Central memory CD4-positive, alpha-beta T cell (primary cell): ENCODE data around the gene FLT3LG.

Source experiments
- DNase-seq: peaks from one replicate; pipeline ENCODE4 v3.0.0; 2022

Gene FLT3LG

GRCh38 chr19:49489601-49490167 lies 15.7 kb downstream of the FLT3LG start:
- DNase-seq: peak; percentile 36

- DNase-seq: no peak
Observed at GRCh38 chr19:49490287-49491029, 16.4 kb downstream of the FLT3LG start.

- DNase-seq: no peak
Observed at GRCh38 chr19:49491030-49491803, 17.2 kb downstream of the FLT3LG start.

DNA sequence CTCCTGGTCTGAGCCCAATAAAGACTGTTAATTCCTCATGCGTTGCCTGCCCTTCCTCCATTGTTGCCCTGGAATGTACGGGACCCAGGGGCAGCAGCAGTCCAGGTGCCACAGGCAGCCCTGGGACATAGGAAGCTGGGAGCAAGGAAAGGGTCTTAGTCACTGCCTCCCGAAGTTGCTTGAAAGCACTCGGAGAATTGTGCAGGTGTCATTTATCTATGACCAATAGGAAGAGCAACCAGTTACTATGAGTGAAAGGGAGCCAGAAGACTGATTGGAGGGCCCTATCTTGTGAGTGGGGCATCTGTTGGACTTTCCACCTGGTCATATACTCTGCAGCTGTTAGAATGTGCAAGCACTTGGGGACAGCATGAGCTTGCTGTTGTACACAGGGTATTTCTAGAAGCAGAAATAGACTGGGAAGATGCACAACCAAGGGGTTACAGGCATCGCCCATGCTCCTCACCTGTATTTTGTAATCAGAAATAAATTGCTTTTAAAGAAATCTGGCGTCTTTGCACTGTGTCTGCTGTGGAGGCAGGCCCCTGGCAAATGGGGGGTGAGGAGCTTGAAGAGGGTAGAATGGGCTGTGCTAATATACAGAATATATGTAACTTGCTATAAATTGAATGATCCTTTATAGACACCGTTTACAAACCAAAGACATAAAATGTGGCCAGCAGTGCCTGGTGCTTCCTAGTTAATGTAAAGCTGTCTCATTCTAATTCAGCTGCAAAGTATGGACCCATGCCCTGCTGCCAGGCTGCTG lies 18.0 kb downstream of the FLT3LG start:
- DNase-seq: no peak

- no peak for DNase-seq
Observed at GRCh38 chr19:49492573-49493405, 18.8 kb downstream of the FLT3LG start.

DNA sequence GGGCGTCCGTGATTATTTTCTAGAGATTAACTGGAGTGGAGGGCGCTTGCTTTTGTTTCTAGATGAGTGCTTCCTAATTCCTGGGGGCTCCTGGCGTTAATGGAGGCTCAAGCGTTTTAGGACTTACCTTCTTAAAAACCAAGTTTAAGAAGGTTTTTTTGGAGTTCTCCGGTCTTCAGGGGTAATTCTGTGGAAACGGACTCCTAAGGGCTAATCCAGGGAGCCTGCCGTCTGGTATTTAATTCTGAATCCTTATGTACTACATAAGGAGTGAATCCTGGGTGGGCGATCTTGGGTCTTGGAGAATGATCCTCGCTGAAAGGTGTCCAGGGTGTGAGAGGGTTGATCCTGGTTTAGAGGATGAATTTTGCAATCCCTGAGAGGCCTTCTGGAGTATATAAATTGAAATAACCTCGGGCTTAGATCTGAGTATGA lies 22.6 kb downstream of the FLT3LG start:
- DNase-seq: no peak

DNA sequence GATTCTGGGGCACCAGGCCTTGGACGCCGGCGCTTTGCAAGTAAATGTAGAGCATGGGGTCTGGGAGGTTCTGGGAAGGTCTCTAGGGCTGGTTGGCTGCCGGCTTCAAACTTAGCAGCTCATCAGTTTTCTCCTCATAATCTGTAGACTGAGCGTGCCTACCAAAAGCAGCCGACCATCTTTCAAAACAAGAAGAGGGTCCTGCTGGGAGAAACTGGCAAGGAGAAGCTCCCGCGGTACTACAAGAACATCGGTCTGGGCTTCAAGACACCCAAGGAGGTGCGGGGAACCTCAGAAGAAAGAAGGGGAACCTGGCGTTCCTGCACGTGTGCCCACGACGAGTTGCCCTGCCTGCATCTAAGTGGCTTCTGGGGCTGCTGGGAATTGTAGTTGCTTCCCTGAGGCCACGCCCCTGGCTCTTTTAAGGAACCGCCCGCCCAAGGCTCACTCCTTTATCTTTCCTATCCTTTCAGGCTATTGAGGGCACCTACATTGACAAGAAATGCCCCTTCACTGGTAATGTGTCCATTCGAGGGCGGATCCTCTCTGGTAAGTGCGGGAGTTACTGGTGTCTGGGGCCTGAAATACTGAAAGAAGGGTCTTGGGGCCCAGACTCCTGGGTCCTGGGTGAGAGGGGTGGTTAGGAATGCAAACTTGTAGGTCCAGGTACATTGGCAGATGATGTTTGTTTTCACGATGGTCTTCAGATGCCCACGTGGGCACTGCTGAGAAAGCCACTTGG lies 23.2 kb downstream of the FLT3LG start:
- DNase-seq: peak; percentile 83

GRCh38 chr19:49497789-49498103 lies 23.7 kb downstream of the FLT3LG start:
- no peak for DNase-seq

GRCh38 chr19:49498475-49498874 lies 24.5 kb downstream of the FLT3LG start:
- no peak for DNase-seq

- no peak for DNase-seq
Observed at GRCh38 chr19:49499030-49499670, 25.1 kb downstream of the FLT3LG start.

DNA sequence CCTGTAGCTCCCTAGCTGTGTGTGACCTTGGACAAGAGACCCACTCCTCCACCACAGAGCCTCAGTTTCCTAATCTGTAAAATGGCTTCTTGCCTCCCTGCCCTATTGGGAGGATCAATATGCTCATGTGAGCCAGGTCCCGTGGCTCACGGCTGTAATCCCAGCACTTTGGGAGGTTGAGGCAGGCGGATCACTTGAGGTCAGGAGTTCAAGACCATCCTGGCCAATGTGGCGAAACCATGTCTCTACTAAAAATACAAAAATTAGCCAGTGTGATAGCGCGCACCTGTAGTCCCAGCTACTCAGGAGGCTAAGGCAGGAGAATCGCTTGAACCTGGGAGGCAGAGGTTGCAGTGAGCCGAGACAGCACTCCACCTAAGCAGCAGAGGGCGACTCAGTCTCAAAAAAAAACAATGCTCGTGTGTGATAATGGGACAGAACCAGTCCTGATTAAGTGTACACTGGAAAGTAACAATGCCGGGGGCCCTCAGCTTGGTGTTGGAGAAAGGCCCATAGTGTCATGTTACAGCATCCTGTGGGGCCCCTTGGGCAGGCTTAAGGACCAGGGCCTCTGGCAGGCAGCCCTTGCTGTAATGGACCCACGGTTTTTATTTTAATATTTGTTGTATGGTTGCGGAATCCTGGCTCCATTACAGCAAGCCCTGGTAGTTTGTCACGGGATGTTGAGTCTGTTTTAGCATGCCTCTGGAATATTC lies 29.0 kb downstream of the FLT3LG start:
- peak; percentile 69 for DNase-seq

DNA sequence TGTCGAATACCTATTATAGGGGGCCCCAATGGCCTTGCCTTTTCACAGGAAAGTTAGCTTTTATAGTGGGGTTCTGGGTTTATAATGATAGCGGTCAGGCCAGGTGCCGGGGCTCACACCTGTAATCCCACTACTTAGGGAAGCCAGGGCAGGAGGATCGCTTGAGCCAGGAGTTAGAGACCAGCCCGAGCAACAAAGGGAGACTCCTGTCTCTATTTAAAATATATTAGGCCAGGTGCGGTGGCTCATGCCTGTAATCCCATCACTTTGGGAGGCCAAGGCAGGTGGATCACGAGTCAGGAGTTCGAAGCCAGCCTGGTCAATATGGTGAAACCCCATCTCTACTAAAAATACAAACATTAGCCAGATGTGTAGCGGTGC lies 29.6 kb downstream of the FLT3LG start:
- DNase-seq: no peak

DNA sequence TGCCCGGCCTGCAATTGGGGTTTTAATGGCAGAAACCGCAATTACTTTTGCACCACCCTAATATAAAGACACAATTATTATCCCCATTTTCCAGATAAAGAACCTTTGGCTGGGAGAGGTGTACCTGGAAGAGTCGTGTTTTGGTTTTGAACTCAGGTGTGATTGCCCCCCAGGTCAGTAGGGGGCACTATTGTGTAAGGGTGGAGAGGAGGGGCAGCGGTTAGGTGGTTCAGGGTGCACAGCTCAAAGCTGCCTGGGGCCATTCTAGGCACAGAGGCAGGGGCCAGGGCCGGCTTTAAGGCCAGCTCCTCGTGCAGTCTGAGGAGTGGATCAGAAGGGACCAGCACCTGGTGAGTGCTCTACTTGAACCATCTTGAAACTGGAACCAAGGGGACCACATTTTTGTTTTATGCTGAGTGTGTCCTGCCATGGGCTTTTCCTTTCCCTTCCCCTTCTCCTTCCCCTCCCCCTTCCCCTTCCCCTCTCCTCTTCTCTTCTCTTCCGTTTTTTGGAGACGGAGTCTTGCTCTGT lies 32.6 kb downstream of the FLT3LG start:
- peak; percentile 72 for DNase-seq

GRCh38 chr19:49507803-49508494 lies 33.9 kb downstream of the FLT3LG start:
- DNase-seq: no peak

DNA sequence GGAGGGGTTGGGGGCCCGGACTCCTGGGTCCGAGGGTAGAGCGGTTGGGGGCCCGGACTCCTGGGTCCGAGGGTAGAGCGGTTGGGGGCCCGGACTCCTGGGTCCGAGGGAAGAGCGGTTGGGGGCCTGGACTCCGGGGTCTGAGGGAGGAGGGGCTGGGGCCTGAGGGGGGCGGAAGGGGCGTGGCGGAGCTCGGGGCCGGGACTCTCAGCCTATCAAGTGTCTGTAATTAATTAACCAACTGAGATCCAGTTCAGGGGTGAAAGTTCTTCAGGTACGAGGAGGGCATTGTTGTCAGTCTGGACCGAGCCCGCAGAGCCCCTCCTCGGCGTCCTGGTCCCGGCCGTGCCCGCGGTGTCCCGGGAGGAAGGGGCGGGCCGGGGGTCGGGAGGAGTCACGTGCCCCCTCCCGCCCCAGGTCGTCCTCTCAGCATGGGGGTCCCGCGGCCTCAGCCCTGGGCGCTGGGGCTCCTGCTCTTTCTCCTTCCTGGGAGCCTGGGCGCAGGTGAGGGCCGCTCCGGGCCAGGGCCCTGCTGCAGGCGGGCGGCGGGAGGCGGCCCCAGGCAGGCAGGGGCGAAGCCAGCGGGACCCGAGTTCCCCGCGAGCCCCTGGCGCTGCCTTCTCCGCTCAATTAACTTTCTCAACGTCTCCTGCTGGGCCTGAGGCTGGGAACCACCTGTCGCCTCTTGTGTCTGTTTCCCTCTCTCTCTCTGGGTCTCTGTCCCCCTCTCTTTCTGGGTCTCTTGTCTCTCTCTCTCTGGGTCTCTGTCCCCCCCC lies 39.1 kb downstream of the FLT3LG start:
- DNase-seq: no peak

- DNase-seq: no peak
Observed at GRCh38 chr19:49513746-49514118, 39.7 kb downstream of the FLT3LG start.

DNA sequence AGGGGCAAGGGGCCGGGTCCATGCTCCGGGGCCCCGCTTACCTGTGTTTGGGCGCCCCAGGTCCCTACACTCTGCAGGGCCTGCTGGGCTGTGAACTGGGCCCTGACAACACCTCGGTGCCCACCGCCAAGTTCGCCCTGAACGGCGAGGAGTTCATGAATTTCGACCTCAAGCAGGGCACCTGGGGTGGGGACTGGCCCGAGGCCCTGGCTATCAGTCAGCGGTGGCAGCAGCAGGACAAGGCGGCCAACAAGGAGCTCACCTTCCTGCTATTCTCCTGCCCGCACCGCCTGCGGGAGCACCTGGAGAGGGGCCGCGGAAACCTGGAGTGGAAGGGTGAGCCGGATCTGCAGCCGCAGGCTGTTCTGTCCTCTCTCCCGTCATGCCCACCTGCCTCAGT lies 40.1 kb downstream of the FLT3LG start:
- DNase-seq: no peak

DNA sequence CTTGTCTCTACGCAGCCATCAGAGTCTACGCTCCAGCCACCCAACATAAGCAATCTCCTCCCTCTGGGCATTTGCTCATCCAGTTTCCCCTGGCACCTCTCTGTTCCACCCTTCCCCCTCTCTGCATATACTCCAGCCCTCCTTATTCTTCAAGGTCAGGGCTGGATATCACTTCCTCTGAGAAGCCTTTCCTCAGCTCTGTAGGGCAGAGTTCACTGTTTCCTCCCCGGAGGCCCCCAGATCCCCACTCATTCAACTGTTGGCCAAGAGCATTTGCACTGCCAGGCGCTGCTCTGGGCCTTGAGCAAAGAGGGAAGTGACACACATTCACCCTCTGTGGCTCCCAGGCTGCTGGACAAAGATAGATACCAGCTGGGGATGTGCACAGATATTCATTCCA lies 41.8 kb downstream of the FLT3LG start:
- DNase-seq: no peak

DNA sequence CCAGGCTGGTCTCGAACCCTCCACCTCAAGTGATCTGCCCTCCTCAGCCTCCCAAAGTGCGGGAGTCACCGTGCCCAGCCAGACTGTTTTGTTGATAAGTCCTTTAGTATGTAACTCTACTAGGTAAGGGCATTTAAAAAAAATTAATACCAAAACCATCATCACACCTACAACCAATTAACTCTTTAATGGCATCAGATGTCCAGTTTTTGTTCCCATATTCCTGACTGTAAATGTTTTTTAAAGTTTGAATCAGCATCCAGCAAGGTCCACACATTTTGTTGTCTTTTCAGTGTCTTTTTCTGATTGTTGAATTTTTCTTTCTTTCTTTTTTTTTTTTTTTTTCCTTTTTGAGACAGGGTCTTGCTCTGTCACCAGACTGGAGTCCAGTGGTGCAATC lies 44.0 kb downstream of the FLT3LG start:
- no peak for DNase-seq
